KBM-7 (cell line): Measurements from ENCODE around the gene CADM1.

Source experiments
- DNase-seq: peaks from one replicate; pipeline ENCODE4 v3.0.0-alpha.2; 2015
- in situ Hi-C: fragments of 300-500 bp; cut with MboI; formaldehyde crosslinking; loops from 2 replicates; pipeline ENCODE4 v1.14.3; 2020; ENCODE audit warnings: low sequenced_read_pairs, low pct_unique_long_range_greater_than_20kb, mixed read lengths

The CADM1 gene

DNA sequence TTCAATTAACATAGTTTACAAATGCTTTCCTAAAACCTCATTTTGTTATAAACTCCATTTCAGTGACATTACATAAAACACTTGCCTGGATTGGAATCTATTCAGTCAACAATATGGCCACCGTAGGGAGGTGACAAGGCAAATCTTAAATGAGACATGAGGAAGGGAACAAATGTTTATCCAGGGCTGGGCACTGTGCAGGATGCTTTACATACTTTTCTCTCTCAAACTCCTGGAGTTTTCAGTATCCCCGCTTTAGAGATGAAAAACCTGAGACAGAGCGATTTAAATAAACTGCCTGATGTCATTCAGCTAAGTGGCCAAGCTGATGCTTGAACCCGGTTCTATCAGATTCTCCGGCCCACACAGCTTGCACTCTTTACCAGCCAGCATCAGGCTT is 259.9 kb downstream of the CADM1 start:
- DNase-seq: no peak
- in situ Hi-C loops: no loop called here

DNA sequence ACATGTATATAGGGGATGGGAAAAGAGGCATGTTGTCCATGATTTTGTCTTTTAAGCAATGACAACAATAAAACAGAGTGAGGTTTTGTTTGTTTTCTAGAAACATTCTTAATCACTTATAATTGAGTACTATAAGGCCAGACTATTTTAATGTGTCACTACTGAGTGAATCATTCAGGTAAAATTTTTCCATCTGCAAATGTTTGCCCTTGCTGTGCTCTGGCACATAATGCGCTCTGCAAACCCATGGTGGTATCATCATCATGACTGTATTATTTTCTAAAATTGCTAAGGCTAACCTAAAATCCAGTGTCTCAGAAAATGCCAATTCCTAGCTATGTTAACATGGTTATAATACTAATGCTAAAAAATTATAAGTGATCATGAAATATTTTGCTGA is 261.2 kb downstream of the CADM1 start:
- in situ Hi-C loops: no loop called here
- DNase-seq: no peak

DNA sequence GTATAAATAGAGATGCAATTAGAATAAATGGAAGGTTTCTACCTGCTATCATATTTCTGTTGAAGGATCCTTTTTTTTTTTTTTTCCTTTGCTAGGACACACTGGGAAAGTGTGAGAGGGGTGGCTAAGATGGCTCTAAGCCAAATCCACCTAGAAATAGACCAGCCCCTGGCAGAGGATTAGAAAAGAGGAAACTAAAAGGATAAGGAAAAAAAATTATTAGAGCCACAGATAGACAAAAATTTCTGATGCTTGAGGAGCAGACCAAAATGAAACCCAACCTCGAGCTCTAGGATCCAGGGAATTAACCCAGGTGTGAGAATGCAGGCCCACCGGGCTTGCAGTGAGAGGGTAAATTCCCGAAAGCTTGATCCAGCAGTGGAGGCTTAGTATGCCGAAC is 262.3 kb downstream of the CADM1 start:
- in situ Hi-C loops: no loop called here
- no peak for DNase-seq

DNA sequence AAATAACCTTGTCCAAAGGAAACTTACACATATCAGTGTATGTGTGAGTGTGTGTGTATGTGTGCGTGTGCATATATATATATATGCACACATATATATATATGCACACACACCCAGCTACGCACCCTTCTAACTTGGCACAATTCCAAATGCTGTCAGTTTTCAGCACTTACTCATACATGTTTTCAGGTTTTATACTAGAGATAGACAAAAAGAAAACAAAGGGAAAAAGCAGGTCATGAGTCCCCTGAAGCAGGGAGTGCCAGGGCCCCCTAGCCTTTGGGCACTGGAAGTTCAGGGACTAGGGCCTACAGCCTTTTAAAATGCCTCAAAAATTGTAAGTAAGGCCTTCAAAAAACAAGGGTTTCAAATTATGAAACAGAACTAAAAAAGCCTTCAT is 265.4 kb downstream of the CADM1 start:
- no peak for DNase-seq
- in situ Hi-C loops: no loop called here

DNA sequence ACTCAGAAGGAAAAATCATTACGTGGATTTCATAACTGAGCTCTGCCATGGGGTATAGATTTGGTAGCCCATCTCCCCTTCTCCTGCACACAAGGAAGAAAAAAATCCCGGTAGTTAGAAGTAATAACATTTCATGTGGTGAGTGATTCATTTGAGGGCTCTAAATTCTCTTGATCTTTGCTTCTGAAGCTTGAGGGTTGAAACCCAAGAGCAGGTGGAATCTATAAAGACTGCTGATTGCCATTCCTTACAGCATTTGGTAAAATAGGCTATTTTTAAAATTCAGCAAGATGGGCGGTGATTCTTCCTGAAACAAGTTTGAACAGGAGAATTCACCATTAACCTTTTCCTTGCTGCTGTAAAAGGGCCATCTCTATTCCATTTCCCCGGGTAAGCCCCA is 266.1 kb downstream of the CADM1 start:
- in situ Hi-C loops: no loop called here
- no peak for DNase-seq

DNA sequence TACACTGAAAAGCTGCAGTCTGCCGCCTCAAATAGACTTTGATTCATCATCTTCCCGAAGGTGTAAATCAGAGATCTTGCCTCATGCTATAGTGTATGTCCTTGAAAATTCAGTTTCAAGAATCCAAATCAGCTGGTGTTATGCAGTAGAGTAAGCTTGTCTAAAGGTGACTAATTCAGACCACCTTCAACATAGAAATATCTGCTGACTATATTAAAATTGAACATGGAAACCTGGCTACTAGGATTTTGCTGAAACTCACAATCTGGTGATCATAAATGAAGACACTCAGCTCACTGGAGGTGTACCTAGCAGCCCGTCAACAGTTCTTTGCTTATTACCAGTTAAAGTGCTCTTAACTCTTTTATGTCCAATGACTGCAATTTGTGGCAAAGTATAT is 266.6 kb downstream of the CADM1 start:
- in situ Hi-C loops: no loop called here
- DNase-seq: no peak

DNA sequence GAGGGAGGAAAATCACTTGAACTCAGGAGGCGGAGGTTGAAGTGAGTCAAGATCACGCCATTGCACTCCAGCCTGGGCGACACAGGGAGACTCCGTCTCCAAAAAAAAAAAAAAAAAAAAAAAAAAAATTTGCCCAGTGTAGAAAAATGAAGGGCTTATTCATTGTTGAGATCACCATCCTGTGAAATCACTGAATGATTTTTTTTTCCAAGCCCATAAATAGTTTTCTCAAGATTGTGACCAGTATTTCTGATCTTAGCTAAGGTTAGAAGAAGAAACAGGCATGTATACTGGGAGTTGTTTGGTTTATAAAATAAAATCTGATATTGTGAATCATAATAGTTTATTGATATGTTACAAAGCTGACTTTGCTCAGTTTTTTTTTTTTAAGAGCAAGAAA is 269.4 kb downstream of the CADM1 start:
- in situ Hi-C loops: no loop called here

DNA sequence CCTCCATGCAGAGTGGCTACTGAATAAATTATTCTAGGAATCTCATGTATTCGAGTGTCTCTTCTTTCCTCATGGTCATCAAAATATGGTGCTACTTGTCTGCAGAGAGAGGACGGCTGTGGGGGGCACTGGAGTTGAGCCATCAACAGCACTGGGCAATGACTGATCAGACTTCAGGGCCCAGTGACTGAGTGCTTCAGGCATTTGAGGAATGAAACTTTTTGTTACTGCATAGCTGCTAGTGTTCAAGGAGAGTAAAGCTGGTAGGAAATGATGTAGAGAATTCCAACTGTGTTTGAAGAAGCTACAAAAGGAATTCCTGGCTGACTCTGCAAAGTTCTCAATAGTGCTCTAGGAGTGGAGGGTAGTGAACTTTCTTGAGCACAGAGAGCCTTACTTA is 277.7 kb downstream of the CADM1 start:
- in situ Hi-C loops: no loop called here
- DNase-seq: no peak

More for the DNA sequence above, 269.4 kb downstream of the CADM1 start:
- DNase-seq: no peak

DNA sequence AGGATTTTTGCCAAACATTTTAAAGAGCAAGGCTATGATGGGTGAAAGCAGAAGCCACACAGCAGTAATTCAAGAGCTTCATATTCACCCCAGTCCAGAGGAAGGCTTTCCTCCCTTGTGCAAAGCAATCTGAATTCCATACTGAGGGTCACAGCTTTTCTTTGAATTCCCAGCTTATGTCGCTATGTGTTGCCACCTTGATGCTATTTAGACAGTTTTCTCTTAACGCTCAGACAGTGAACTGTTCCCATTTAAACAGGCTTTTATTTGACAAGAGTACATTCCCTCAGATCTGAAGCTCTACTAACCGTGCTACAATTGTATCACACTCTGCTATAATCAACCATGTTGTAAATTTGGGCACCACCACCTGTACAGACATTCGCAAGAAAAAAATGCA is 279.7 kb downstream of the CADM1 start:
- in situ Hi-C loops: no loop called here
- no peak for DNase-seq

DNA sequence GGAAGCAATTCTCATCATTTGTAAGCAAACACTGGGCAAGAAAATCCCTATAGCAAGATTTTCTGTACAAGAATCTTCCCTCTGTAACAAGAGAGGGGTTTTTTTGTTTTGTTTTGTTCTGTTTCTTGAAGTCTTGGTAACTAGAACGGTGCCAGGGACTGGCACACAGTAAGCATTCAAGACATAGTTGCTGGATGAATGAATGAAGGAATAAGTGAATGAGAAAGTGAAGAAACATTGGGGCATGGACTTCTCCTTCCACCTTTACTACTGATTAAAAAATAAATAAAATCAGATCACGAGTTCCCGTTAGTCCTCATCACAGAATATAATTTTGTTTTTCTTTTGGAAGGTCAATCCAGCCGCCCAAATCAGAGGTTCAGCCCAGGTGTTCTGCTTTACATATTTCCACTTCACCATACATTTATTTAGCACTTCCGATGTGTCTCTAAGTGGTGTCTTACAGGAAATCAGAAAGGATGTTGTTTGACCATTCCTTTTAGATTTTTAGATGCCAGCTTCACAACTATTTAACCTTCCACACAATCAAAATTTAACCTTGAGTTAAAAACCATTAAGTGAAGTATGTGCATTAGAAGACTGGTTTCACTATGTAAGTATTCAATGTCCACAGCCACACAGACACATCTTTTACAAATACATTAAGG is 281.2 kb downstream of the CADM1 start:
- in situ Hi-C loops: no loop called here
- no peak for DNase-seq

DNA sequence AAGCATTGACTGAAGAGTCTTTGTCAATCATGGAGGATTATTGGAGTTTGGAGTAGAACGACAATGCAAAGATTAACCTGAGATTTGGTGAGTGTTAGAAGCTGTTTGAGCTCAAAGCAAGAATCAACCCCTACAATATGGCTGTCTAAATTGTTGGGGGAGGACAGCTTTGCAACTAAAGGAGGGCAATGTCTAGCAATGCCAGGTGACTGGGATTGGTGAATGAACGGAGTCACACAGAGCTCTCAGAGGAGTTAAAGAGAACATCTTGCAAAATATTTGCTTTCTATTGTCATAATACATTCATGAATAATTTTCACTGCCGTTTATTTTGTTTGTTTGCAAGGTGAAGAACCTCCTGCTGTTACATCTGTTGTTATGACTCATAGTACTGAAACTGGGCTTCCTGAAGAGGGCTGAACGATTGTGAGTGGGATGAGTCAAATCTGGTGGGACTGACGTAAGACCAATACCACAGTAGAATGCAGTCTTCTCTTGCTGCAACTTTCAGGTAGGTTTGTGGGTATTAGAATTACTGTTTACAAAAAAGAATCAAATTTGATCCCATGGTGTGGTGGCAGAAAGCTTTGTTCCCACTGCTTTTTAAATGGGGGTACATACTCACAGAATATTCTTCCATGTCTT is 281.9 kb downstream of the CADM1 start:
- no peak for DNase-seq
- in situ Hi-C loops: no loop called here

DNA sequence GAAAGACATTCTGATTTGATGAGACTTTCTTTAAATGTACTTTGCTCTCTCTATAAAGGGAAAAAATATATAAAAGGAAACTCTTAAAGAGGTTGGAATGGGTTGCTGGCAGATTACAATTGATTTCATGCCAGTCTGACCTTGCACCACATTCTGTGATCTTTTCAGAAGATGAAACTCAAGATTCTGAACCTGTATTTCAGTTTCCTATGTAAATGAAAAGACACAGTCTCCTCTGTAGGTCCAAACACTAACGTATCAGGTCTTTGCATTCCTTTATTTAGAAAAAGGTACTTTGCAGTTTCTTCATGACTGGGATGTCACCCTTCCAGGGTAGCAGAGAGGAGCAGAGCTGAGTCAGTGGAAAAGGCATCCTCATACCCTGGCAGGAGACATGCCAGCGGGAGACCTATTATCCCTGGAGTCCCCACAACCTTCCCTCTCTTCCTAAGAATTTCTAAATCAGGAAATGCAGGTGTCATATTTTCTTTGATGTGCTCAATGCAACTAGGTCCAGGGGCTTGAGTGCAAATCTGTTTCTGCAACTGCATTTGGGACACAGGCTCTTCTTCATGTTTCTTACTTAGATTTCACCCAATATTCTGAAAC is 282.6 kb downstream of the CADM1 start:
- no peak for DNase-seq
- in situ Hi-C loops: no loop called here

DNA sequence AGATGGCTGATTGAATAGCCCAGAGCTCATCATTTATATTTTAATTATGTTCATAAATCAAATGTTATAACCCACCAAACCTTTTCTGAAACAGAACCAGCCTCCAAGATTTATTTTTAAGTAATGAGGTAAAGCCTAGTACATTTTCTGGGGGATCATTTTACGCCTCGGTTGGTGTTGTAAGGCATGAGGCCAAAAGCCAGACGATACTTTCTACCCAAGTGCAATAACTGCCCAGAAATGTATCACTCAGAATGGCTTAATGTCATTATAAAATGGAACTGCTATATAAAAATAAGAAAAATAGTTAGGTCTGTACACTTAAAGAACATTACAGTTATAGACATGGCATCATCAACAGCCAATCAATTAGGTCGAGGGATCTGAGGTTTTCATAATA is 283.3 kb downstream of the CADM1 start:
- DNase-seq: no peak
- in situ Hi-C loops: no loop called here

DNA sequence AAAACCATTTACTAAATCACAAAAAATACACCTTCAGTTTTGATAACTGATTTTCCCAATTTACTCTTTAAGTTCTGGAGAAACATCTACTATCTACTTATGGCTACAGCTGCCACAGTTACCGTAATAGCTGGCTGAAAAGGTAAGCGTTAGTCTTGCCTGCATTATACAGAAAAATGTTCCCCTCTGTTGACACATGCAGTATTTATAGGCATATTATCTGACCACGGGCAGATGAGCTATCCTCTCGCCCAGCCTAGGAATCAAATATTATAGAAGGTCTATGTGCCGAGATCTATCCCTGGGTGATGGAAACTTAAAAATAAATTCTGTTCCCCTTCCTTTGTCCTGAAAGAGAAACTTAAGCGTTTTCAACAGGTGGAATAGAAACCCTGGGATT is 283.8 kb downstream of the CADM1 start:
- no peak for DNase-seq
- in situ Hi-C loops: no loop called here

DNA sequence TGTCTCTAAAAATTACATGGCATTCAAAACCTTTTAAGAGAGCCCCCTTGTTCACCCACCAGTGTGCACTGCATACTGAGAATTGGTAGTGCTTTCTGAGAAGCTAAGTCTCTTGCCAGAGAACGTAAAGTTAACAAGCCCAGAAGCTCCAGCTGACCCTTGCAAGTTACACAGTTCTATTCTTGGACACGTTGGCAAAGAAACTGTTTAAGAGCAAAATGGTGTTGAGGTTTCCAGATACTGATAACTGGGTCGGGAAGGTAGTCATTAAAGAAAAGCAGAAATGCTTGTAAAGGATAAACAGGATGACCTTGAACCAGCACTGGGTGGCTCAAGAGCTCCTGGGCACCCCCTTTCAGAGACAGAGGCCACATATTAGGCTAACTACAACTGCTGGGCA is 284.8 kb downstream of the CADM1 start:
- in situ Hi-C loops: no loop called here
- DNase-seq: no peak

DNA sequence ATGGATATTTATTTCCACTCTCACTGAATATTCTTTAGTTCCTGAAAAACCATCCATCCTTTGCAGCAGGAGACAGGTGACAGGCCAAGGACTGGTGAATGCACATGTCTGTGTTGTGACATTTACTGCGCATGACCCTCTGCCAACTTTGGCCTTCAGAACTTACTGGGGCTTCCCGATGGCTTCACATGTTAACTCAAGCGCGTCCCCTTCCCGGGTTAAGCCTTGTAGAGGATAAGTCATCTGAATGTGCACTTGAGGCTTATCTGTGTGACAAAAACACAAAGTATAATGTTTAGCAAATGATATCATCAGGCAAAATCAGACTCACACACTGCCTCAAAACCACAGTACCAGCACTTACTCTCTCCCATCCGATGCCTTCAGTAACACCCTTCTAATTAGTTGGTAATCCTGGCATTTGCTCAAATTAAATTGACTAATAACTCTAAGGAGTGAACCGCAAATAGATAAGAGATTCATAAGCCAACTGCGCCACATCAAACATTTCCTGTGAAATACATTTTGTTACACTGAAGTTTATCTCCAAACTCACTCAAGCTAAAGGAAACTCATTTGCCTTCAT is 286.4 kb downstream of the CADM1 start:
- no peak for DNase-seq
- in situ Hi-C loops: no loop called here

DNA sequence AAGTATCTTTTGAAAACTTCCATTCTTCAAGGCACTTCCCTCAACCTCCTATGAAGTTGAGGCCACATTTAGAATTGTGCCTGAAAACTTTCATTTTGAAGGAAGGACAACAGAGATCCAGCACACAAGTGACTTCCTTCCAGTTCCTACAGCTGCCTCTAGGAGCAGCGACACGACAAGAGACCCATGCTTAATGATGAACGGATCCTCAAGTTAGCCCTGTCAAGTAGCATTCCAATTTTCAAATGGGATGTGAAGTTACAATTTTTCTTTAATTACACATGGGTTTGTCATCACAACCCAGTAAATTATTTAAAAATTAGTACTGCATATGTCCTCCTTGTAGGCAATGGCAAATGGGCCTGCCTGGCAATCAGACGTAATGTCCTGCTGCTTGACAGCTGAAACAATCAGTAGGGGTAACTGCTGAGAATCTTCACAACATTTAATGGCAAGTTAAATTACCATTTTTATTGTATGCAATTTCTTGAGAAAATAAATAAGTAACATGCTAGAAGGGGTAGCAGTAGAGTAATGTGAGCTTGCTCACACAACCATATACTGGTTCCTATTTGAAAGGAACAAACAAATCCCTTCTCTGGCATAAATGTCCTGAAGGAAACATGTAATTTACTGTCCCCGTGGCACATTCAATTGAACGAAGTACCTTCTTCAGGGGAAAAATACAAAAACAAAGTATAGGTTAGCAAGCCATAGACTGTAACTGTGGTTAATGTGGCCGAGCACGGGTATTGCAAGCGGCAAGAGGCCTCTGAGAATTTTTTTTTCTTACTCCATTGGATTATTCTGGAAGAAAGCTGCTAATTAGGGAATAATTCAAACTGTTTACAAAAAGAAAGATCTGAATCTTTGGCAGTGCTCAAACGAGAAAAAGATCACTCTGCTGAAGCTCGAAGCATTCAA is 288.3 kb downstream of the CADM1 start:
- DNase-seq: no peak

DNA sequence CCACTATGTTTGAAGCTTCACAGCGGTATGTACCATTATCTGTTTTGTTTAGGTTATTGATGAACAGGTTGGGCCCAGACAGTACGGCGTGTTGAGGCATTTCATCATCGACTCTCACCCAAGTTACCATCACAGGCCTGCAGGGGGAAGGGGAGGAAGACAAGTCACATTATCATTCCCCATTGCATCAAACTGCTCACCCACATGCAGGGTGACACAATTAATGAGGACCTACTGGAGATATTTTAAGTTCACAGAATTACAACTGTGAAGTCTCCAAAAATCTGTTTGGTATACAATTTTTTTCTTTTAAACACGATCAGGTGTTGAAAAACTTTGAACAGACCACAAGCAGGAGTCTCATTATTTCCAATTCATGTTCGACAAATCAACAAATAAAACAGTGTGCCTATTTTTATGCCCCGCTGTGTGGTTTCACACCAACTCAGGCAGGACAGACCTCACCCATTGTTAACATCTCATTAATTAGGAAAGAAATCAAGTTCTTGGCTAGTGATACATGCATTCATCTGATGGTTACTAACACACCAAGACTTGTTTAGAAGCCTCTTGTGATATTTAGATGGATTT is 289.5 kb downstream of the CADM1 start:
- in situ Hi-C loops: no loop called here
- no peak for DNase-seq

More for the DNA sequence above, 288.3 kb downstream of the CADM1 start:
- in situ Hi-C loops: no loop called here

DNA sequence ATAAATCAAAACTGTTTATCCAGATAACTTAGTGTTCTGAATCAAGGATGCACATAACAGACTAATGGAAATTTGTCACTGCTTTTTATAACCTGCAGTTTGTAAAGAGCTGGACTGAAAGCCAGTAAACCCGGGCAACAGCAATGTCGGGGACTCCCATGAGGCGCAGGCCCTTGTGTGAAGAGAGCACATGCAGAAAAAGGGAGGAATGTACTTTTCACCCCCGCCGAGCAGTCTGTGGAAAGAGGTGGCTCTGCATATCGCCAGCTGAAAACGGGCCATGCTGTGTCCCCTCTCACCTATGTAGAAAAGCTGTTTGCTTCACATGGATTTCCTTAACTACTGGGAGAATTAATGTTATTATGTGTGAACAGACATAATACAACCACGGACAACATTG is 291.2 kb downstream of the CADM1 start:
- in situ Hi-C loops: no loop called here
- no peak for DNase-seq
